Kidney (tissue), 14 donors: ENCODE data around the gene KRTAP4-11. TPM values are rescaled to one million over a fixed set of nuclear protein-coding genes. Genes with fewer than 3 reads are reported as not detected.
"Not testable (repeated sequence)": the region's sequence is repeated elsewhere in the genome, so short reads cannot be mapped to it uniquely, and the experiment has no call there.

Experiments used
- DNase-seq, 5 donors: peaks; one replicate each; pipeline ENCODE4 v3.0.0-alpha.2; 2013 to 2020
- FAIRE-seq: peaks from 2 replicates; lab custom pipeline; 2012; peaks lifted over from hg19 to GRCh38; lab: Jason Lieb, UNC
- H3K27ac ChIP-seq, 2 donors: one replicate each; pipeline ENCODE4 v1.7.0; 2013; ENCODE audit warnings: low read depth in 2 of 2, low read length in 2 of 2, inconsistent platforms in 1 of 2
- H3K27me3 ChIP-seq: one replicate; pipeline ENCODE4 v1.7.1; 2013; ENCODE audit warnings: low read length, inconsistent platforms; ENCODE audit not compliant: control insufficient read depth, insufficient read depth
- H3K36me3 ChIP-seq, 3 donors: one replicate each; pipeline versions ENCODE4 v1.7.0 to v1.7.1; 2013; ENCODE audit warnings: low read length in 3 of 3, control low read depth in 1 of 3, inconsistent platforms in 1 of 3; ENCODE audit not compliant: insufficient read depth in 3 of 3, control insufficient read depth in 2 of 3
- H3K4me1 ChIP-seq, 3 donors: one replicate each; pipeline versions ENCODE4 v1.7.0 to v1.7.1; 2013; ENCODE audit warnings: low read length in 3 of 3, inconsistent platforms in 1 of 3, low read depth in 1 of 3; ENCODE audit not compliant: control insufficient read depth in 2 of 3, insufficient read depth in 2 of 3
- H3K4me3 ChIP-seq, 3 donors: one replicate each; pipeline versions ENCODE4 v1.7.0 to v1.8.1; 2013; ENCODE audit warnings: low read length in 3 of 3, control low read depth in 1 of 3, inconsistent platforms in 1 of 3
- H3K9ac ChIP-seq, 3 donors: one replicate each; pipeline versions ENCODE4 v1.7.0 to v1.7.1; 2013; ENCODE audit warnings: low read length in 3 of 3, control low read depth in 1 of 3, inconsistent platforms in 1 of 3
- H3K9me3 ChIP-seq, 3 donors: one replicate each; pipeline versions ENCODE4 v1.7.0 to v1.7.1; 2013; ENCODE audit warnings: low read length in 3 of 3, control low read depth in 1 of 3, inconsistent platforms in 1 of 3; ENCODE audit not compliant: control insufficient read depth in 2 of 3, insufficient read depth in 1 of 3
- CTCF ChIP-seq: IDR thresholded peaks from 3 replicates; pipeline ENCODE4 v1.5.1; 2012; ENCODE audit warnings: mild to moderate bottlenecking, moderate library complexity, borderline replicate concordance; ENCODE audit not compliant: insufficient read depth; ENCODE audit errors: extremely low read depth
- intact Hi-C: fragments of 100-400 bp; cut with DNase I; formaldehyde crosslinking; loops from one replicate; pipeline ENCODE4 v1.11.1; 2022
- polyA plus RNA-seq: library from polyadenylated mRNA; stranded (reverse); fragments of 350-450 nt; fragmentation: Illumina TruSeq; extraction: RNeasy Lipid Tissue Mini Kit (QIAGEN cat#74804); gene quantifications from one replicate; pipeline ENCODE4 v1.2.3, GENCODE V29; 2014; ENCODE audit warnings: low read depth, low replicate concordance; ENCODE audit not compliant: insufficient read depth
- total RNA-seq: library from RNA; stranded (reverse); fragmentation: NEBNext Ultra II Directional; extraction: Animal tissue kit (Norgen Biotek cat#: 25700); gene quantifications from one replicate; pipeline ENCODE4 v1.2.1, GENCODE V29; 2021
- donor health status: control.
- donor health status: control.
- donor health status: control.
- donor health status: control.
- donor health status: control.
- donor health status: DM: yes; HTN: yes; CAD: no.
- donor health status: Normal renal cell carcinoma (clear cell type).

Gene KRTAP4-11
- total and polyA plus RNA-seq, 2 donors from 2014 or later: not detected

- Histone ChIP-seq H3K4me3 (no peak overlapping the region), H3K27me3 (no peaks in the 10 kb centered on the region), H3K36me3 (no peaks in the 10 kb centered on the region), H3K9me3 (peaks cover 0 to 9% (median 2%) of the 10 kb centered on the region in 3 donors), H3K27ac (no peak overlapping the region), H3K4me1 (no peaks in the 10 kb centered on the region), H3K9ac (no peak overlapping the region)
- DNase-seq (no peak), FAIRE-seq (no peak)
- intact Hi-C loops: no loop called here
- no peak for TF ChIP-seq CTCF
Measured at GRCh38 chr17:41141361-41141760, 23.2 kb upstream of the KRTAP4-11 start.

GRCh38 chr17:41140360-41141131 lies 22.4 kb upstream of the KRTAP4-11 start, which contains the start of gene KRTAP4-6:
TSS of gene KRTAP4-6 (minus strand) at chr17:41140544. CDS start at chr17:41140487, 57 bp downstream.
- Histone ChIP-seq H3K9me3 (peaks cover 0 to 9% (median 2%) of the 10 kb centered on the region in 3 donors), H3K27ac (no peak within 1 kb of the TSS), H3K4me1 (no peaks in the 10 kb centered on the region), H3K9ac (no peak within 1 kb of the TSS), H3K4me3 (no peak within 1 kb of the TSS), H3K36me3 (no peaks in the 10 kb centered on the region), H3K27me3 (no peaks in the 10 kb centered on the region)
- FAIRE-seq: no peak
- no peak for TF ChIP-seq CTCF
- intact Hi-C loops: no loop called here
- no peak for DNase-seq

- H3K27ac ChIP-seq, intact Hi-C loops, H3K27me3 ChIP-seq, H3K9ac ChIP-seq, H3K4me3 ChIP-seq, FAIRE-seq, H3K36me3 ChIP-seq, H3K4me1 ChIP-seq, H3K9me3 ChIP-seq: not testable (repeated sequence)
- DNase-seq: peak in 1 of 5 donors; percentile 71
Measured at GRCh38 chr17:41139865-41140264, 21.7 kb upstream of the KRTAP4-11 start.

- no peak for TF ChIP-seq CTCF
- intact Hi-C loops: no loop called here
- FAIRE-seq: no peak
Measured at GRCh38 chr17:41133880-41134735, 15.9 kb upstream of the KRTAP4-11 start.

More at GRCh38 chr17:41133880-41134735, 15.9 kb upstream of the KRTAP4-11 start:
- Histone ChIP-seq H3K9me3 (peaks cover 0 to 2% (median 2%) of the 10 kb centered on the region in 3 donors), H3K9ac (no peak overlapping the region), H3K4me1 (no peaks in the 10 kb centered on the region), H3K27ac (no peak overlapping the region), H3K4me3 (no peak overlapping the region), H3K36me3 (no peaks in the 10 kb centered on the region), H3K27me3 (no peaks in the 10 kb centered on the region)
- DNase-seq: no peak
